ENCODE results near the gene RHOJ.

GRCh38 chr14:63205044-63205575 lies 867 bp downstream of the RHOJ start:
- TF ChIP-seq POLR2A (IDR thresholded peaks at IDR 0.05; ENCODE audit: low read depth, low read length) (no peak), POLR2AphosphoS5 (IDR thresholded peaks at IDR 0.05; ENCODE audit: low read depth, low read length) (no peak), SPI1 (IDR thresholded peaks at IDR 0.05; ENCODE audit: low read depth, low read length) (no peak), TAF1 (IDR thresholded peaks at IDR 0.05; ENCODE audit: low read depth, low read length) (no peak)

All from GM12891 (cell line).